Endothelial cell of umbilical vein (primary cell): ENCODE data around the gene CDC42EP3. TPM values are rescaled to one million over a fixed set of nuclear protein-coding genes. Genes with fewer than 3 reads are reported as not detected.

Experiments used
- BruUV-seq: library from RNA; stranded (reverse); fragments of 400-500 nt; replicated peaks from 2 replicates; lab custom pipeline; 2021; lab: Mats Ljungman, UMichigan
- CTCF ChIA-PET: fragments of 300-600, 350-600 bp; sonication (Branson Sonifier 250); formaldehyde crosslinking; loops from one replicate; lab custom pipeline; 2021; ENCODE audit warnings: antibody characterized with exemption, inconsistent platforms; lab: Charles Lee
- POLR2A ChIA-PET: fragments of 300-600, 350-600 bp; sonication (Branson Sonifier 250); formaldehyde crosslinking; loops from one replicate; lab custom pipeline; 2021; ENCODE audit warnings: antibody characterized with exemption, inconsistent platforms; lab: Charles Lee
- DNase-seq: peaks from one replicate; pipeline ENCODE4 v3.0.0-alpha.2; 2011; ENCODE audit warnings: low read depth, low spot score
- FAIRE-seq: peaks from 2 replicates; lab custom pipeline; 2011; peaks lifted over from hg19 to GRCh38; lab: Jason Lieb, UNC
- H2AFZ ChIP-seq: 2 replicates; pipeline ENCODE4 v1.6.0; 2012; ENCODE audit warnings: low read depth, low read length, control low read depth, inconsistent platforms
- H3K27ac ChIP-seq: 2 replicates; pipeline ENCODE4 v1.5.1; 2011; ENCODE audit warnings: low read depth, mild to moderate bottlenecking, control low read depth, low read length, moderate library complexity; ENCODE audit not compliant: insufficient read depth
- H3K27me3 ChIP-seq, 2 experiments: 2 replicates each; pipeline versions ENCODE4 v1.6.0 to v1.6.1; 2011; ENCODE audit warnings: low read length in 2 of 2, mixed read lengths in 1 of 2; ENCODE audit not compliant: control insufficient read depth in 2 of 2, insufficient read depth in 2 of 2
- H3K36me3 ChIP-seq, 2 experiments: 2 replicates in 1 of 2; 3 replicates in 1 of 2; pipeline ENCODE4 v1.5.1; 2011; ENCODE audit warnings: low read length in 2 of 2, mild to moderate bottlenecking in 1 of 2, moderate library complexity in 1 of 2; ENCODE audit not compliant: control insufficient read depth in 2 of 2, insufficient read depth in 2 of 2; ENCODE audit errors: extremely low read depth in 1 of 2
- H3K4me1 ChIP-seq: 3 replicates; pipeline ENCODE4 v1.5.1; 2011; ENCODE audit warnings: mild to moderate bottlenecking, low read length; ENCODE audit not compliant: control insufficient read depth, insufficient read depth; ENCODE audit errors: extremely low read depth
- H3K4me2 ChIP-seq: 2 replicates; pipeline ENCODE4 v1.6.1; 2011; ENCODE audit warnings: low read length, control low read depth, mixed read lengths; ENCODE audit not compliant: insufficient read depth
- H3K4me3 ChIP-seq, 3 experiments: fragments of 200-600 bp in 1 of 3; sonication (generic), shearing (Covaris generic) in 1 of 3; replicated peaks in 1 of 3; 2 replicates each; pipeline ENCODE4 v1.5.1; 2011 to 2016; ENCODE audit warnings: control low read depth in 3 of 3, low read length in 3 of 3, mild to moderate bottlenecking in 2 of 3, inconsistent platforms in 1 of 3, low read depth in 1 of 3, moderate library complexity in 1 of 3; ENCODE audit not compliant: insufficient read depth in 1 of 3
- H3K79me2 ChIP-seq: 2 replicates; pipeline ENCODE4 v1.6.0; 2012; ENCODE audit warnings: low read length, inconsistent platforms; ENCODE audit not compliant: control insufficient read depth, insufficient read depth
- H3K9ac ChIP-seq: replicated peaks from 2 replicates; pipeline ENCODE3; 2011; ENCODE audit warnings: low read length, control low read depth; ENCODE audit not compliant: insufficient read depth; ENCODE audit errors: extremely low read depth
- H3K9me1 ChIP-seq: replicated peaks from 3 replicates; pipeline ENCODE4 v1.6.0; 2011; ENCODE audit warnings: mild to moderate bottlenecking, low read length; ENCODE audit not compliant: control insufficient read depth, insufficient read depth; ENCODE audit errors: extremely low read depth
- H3K9me3 ChIP-seq: replicated peaks from 2 replicates; pipeline ENCODE4 v1.5.1; 2012; ENCODE audit warnings: low read length, inconsistent platforms; ENCODE audit not compliant: control insufficient read depth, insufficient read depth
- H4K20me1 ChIP-seq: replicated peaks from 2 replicates; pipeline ENCODE3; 2011; ENCODE audit warnings: mild to moderate bottlenecking, low read length; ENCODE audit not compliant: control insufficient read depth, insufficient read depth; ENCODE audit errors: extremely low read depth
- EZH2 ChIP-seq: IDR thresholded peaks from 2 replicates; pipeline ENCODE4 v1.6.1; 2012; ENCODE audit warnings: borderline replicate concordance, low read depth, mild to moderate bottlenecking, moderate library complexity, low read length, inconsistent platforms; ENCODE audit not compliant: severe bottlenecking
- FOS ChIP-seq: IDR thresholded peaks from 2 replicates; pipeline ENCODE4 v1.6.1; 2011; ENCODE audit warnings: mild to moderate bottlenecking, low read length, moderate library complexity, borderline replicate concordance; ENCODE audit not compliant: insufficient read depth
- GATA2 ChIP-seq: IDR thresholded peaks from 2 replicates; pipeline ENCODE4 v1.7.0; 2011; ENCODE audit warnings: low read depth, mild to moderate bottlenecking, moderate library complexity, mixed read lengths, low read length; ENCODE audit not compliant: insufficient read length, insufficient read depth
- JUN ChIP-seq: IDR thresholded peaks from 2 replicates; pipeline ENCODE4 v1.6.1; 2011; ENCODE audit warnings: borderline replicate concordance, low read depth; ENCODE audit not compliant: insufficient read length, insufficient read depth
- MYC ChIP-seq: IDR thresholded peaks from one replicate; pipeline ENCODE4 v1.6.1; 2011; ENCODE audit warnings: mild to moderate bottlenecking, low read depth, low read length
- POLR2A ChIP-seq: IDR thresholded peaks from 2 replicates; pipeline ENCODE4 v1.6.1; 2012; ENCODE audit warnings: low read depth, mild to moderate bottlenecking, control low read depth, low read length
- POLR2AphosphoS5 ChIP-seq: IDR thresholded peaks from 2 replicates; pipeline ENCODE4 v1.6.1; 2012; ENCODE audit warnings: low read depth, mild to moderate bottlenecking, control low read depth, low read length, moderate library complexity; ENCODE audit not compliant: insufficient read depth
- dilution Hi-C: fragments of 300-500 bp; cut with MboI; formaldehyde crosslinking; loops from one replicate; pipeline ENCODE4 v1.15.0; 2019; ENCODE audit warnings: low sequenced_read_pairs; ENCODE audit not compliant: extremely low pct_ligation_motif_present
- intact Hi-C: fragments of 100-400 bp; cut with micrococcal nuclease; formaldehyde crosslinking; loops from one replicate; pipeline ENCODE4 v1.10.0; 2022
- polyA plus RNA-seq, 4 experiments: library from polyadenylated mRNA; depleted of rRNA in 3 of 4; stranded (reverse) in 3 of 4; unstranded in 1 of 4; fragments of >200 nt; gene quantifications; 2 replicates each; pipeline versions ENCODE4 v1.2.1 to v1.2.3, GENCODE V29; 2011 to 2012; ENCODE audit warnings: missing spikeins in 1 of 4
- total RNA-seq: library from RNA; stranded (reverse); gene quantifications from 2 replicates; pipeline ENCODE4 v1.2.3, GENCODE V29; 2021
- TF ChIP-seq, protein P1 (sequence below): IDR thresholded peaks from 2 replicates; pipeline ENCODE4 v1.6.1; 2011; ENCODE audit not compliant: insufficient read depth, insufficient read length
- TF ChIP-seq, protein P2 (sequence below), 2 donors: IDR thresholded peaks; 1 replicate in 1 of 2; 2 replicates in 1 of 2; pipeline ENCODE4 v1.5.1; 2011; ENCODE audit warnings: low read length in 2 of 2, mild to moderate bottlenecking in 2 of 2, moderate library complexity in 2 of 2, control low read depth in 1 of 2, inconsistent platforms in 1 of 2, low read depth in 1 of 2; ENCODE audit not compliant: insufficient read depth in 1 of 2; ENCODE audit errors: extremely low read depth in 1 of 2

The CDC42EP3 gene
- total and polyA plus RNA-seq, 2 donors (not counting 3 experiments of a cell fraction or from before 2014, with no cell fraction given), result 14.6 to 54.7 TPM

DNA sequence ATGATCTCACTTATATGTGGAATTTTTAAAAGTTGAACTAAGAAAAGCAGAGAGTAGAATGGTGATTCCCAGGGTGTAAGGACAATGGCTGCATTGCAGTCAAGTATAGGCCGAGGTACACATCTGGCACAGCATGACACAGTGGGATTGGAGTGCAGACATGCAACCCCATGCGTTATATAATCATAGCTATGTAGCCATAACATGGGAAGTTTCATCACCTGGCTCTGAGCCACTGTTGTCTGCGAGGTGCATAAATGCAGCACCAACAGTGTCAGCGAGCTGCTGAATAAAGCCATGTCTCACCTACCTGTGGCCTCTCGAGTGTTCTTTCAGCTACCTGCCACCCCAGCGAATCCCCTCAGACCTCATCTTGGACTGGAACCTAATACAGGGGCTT is 61.7 kb downstream of the CDC42EP3 start:
- H3K9me1 ChIP-seq, result no peaks in the 10 kb centered on the region
- no TSS peak for BruUV-seq
- H3K9me3 ChIP-seq, result no peaks in the 10 kb centered on the region
- dilution Hi-C loops (no loop called here), intact Hi-C loops (no loop called here)
- H3K4me1 ChIP-seq, result peaks cover 8% of the 10 kb centered on the region
- H3K4me2 ChIP-seq, result no peak overlapping the region
- H3K9ac ChIP-seq, result no peak overlapping the region
- H3K4me3 ChIP-seq, result no peak overlapping the region
- no peaks in the 10 kb centered on the region for H4K20me1 ChIP-seq
- FAIRE-seq, result no peak
- H3K27me3 ChIP-seq, result no peaks in the 10 kb centered on the region
- H3K27ac ChIP-seq, result no peak overlapping the region
- ChIA-PET CTCF (interaction anchor here (1.1 to 2.0 kb wide), 3 partner anchors 10 to 267 kb away, joined by 3 to 5 read pairs (median 4); no protein-coding TSS in a partner anchor), POLR2A (no interaction called here)
- no peak overlapping the region for H2AFZ ChIP-seq
- no peak for TF ChIP-seq JUN
- TF ChIP-seq GATA2, result no peak
- TF ChIP-seq POLR2AphosphoS5, result no peak
- TF ChIP-seq EZH2, result no peak
- no peak for TF ChIP-seq MYC
- TF ChIP-seq, protein P1, sequence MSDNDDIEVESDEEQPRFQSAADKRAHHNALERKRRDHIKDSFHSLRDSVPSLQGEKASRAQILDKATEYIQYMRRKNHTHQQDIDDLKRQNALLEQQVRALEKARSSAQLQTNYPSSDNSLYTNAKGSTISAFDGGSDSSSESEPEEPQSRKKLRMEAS, result no peak
- no peak for TF ChIP-seq POLR2A
- no peak for TF ChIP-seq FOS
- TF ChIP-seq, protein P2, sequence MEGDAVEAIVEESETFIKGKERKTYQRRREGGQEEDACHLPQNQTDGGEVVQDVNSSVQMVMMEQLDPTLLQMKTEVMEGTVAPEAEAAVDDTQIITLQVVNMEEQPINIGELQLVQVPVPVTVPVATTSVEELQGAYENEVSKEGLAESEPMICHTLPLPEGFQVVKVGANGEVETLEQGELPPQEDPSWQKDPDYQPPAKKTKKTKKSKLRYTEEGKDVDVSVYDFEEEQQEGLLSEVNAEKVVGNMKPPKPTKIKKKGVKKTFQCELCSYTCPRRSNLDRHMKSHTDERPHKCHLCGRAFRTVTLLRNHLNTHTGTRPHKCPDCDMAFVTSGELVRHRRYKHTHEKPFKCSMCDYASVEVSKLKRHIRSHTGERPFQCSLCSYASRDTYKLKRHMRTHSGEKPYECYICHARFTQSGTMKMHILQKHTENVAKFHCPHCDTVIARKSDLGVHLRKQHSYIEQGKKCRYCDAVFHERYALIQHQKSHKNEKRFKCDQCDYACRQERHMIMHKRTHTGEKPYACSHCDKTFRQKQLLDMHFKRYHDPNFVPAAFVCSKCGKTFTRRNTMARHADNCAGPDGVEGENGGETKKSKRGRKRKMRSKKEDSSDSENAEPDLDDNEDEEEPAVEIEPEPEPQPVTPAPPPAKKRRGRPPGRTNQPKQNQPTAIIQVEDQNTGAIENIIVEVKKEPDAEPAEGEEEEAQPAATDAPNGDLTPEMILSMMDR (IDR thresholded peaks at IDR 0.05; ENCODE audit: extremely low read depth in 1 of 2, insufficient read depth in 1 of 2, low read depth in 1 of 2, low read length in 2 of 2), result no peak
- H3K79me2 ChIP-seq, result no peaks in the 10 kb centered on the region
- no peaks in the 10 kb centered on the region for H3K36me3 ChIP-seq
- no peak for DNase-seq
